RWPE2 (cell line): ENCODE results near the gene APOBEC3H.
"Not testable (repeated sequence)": the region's sequence is repeated elsewhere in the genome, so short reads cannot be mapped to it uniquely, and the experiment has no call there.

Experiments
- ATAC-seq: fragments of 200-7000 bp; cut with Tn5 transposase; 3 replicates; pipeline ENCODE4 v1.9.1; 2021; ENCODE audit warnings: low read depth
- DNase-seq: peaks from one replicate; pipeline ENCODE4 v3.0.0-alpha.2; 2020; ENCODE audit warnings: low spot score
- H3K27ac ChIP-seq: fragments of 450-650 bp; 2 replicates; pipeline ENCODE4 v1.5.1; 2017; ENCODE audit warnings: mild to moderate bottlenecking; ENCODE audit not compliant: poor library complexity, severe bottlenecking
- H3K27me3 ChIP-seq: fragments of 250-450 bp; sonication (Bioruptor Pico); 2 replicates; pipeline ENCODE4 v1.5.1; 2021; ENCODE audit warnings: mild to moderate bottlenecking, moderate library complexity; ENCODE audit not compliant: insufficient read depth, poor library complexity, severe bottlenecking
- H3K36me3 ChIP-seq: fragments of 250-450 bp; sonication (Bioruptor Pico); 2 replicates; pipeline ENCODE4 v1.5.1; 2020; ENCODE audit warnings: low read depth, mild to moderate bottlenecking, moderate library complexity
- H3K4me1 ChIP-seq: fragments of 250-450 bp; sonication (Bioruptor Pico); 2 replicates; pipeline ENCODE4 v1.5.1; 2021; ENCODE audit warnings: mild to moderate bottlenecking, moderate library complexity; ENCODE audit not compliant: insufficient read depth, poor library complexity, severe bottlenecking
- H3K4me3 ChIP-seq: fragments of 250-450 bp; sonication (Bioruptor Pico); 2 replicates; pipeline ENCODE4 v1.5.1; 2021; ENCODE audit warnings: mild to moderate bottlenecking, moderate library complexity; ENCODE audit not compliant: severe bottlenecking
- H3K9me3 ChIP-seq: fragments of 250-450 bp; sonication (Bioruptor Pico); 2 replicates; pipeline ENCODE4 v1.5.1; 2021; ENCODE audit warnings: mild to moderate bottlenecking, moderate library complexity; ENCODE audit not compliant: severe bottlenecking
- TF ChIP-seq, protein P1 (sequence below): fragments of 450-650 bp; IDR thresholded peaks from one replicate; pipeline ENCODE4 v1.5.1; 2017; ENCODE audit warnings: mild to moderate bottlenecking, moderate library complexity; ENCODE audit not compliant: poor library complexity, severe bottlenecking

APOBEC3H gene

DNA sequence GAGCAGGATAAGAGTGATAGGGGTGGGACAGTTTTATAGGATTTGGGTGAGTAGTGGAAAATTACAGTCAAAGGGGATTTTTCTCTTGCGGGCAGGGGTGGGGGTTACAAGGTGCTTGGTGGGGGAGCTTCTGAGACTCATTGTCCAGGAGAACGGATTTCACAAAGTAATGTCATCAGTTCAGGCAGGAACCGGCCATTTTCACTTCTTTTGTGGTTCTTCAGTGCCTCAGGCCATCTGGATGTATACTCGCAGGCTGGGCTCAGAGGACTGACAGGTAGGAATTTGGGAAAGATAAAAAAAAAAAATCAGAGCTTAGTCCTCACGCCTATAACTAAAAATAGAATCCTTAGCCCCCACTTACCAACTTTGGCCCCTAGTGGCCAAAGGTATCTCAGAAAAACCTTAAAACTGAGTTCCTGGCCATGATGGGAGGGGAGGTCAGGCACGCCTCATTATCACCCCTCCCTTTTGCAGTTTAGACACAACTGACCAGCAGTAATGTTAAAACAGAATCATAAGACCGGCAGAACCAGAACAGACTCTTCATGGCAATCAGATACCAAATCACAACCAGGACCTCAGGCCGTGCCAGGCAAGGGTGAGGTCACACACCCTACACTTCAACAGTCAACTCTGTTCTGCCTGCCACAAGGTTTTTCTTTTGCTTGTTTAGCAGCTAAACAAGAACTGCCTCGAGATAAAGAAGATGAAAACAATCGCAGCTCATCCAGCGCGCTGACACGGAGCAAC is 28.8 kb upstream of the APOBEC3H start:
- no peak for ATAC-seq
- TF ChIP-seq, protein P1, sequence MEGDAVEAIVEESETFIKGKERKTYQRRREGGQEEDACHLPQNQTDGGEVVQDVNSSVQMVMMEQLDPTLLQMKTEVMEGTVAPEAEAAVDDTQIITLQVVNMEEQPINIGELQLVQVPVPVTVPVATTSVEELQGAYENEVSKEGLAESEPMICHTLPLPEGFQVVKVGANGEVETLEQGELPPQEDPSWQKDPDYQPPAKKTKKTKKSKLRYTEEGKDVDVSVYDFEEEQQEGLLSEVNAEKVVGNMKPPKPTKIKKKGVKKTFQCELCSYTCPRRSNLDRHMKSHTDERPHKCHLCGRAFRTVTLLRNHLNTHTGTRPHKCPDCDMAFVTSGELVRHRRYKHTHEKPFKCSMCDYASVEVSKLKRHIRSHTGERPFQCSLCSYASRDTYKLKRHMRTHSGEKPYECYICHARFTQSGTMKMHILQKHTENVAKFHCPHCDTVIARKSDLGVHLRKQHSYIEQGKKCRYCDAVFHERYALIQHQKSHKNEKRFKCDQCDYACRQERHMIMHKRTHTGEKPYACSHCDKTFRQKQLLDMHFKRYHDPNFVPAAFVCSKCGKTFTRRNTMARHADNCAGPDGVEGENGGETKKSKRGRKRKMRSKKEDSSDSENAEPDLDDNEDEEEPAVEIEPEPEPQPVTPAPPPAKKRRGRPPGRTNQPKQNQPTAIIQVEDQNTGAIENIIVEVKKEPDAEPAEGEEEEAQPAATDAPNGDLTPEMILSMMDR, result no peak
- Histone ChIP-seq H3K9me3 (no peaks in the 10 kb centered on the region), H3K4me3 (no peak overlapping the region), H3K27me3 (no peaks in the 10 kb centered on the region), H3K4me1 (peaks cover 13% of the 10 kb centered on the region), H3K27ac (no peak overlapping the region), H3K36me3 (no peaks in the 10 kb centered on the region)
- no peak for DNase-seq

DNA sequence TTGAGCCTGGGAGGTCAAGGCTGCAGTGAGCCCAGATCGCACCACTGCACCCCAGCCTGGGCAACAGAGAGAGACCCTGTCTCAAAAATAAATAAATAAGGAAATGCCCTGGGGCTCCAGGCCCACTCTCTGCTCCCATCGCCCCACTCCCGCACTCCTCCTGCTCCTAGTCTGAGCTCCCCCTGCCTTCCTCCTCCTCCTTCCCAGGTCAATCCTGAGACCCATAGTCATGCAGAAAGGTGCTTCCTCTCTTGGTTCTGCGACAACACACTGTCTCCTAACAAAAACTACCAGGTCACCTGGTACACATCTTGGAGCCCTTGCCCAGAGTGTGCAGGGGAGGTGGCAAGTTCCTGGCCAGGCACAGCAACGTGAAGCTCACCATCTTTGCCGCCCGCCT is 26.9 kb upstream of the APOBEC3H start:
- Histone ChIP-seq H3K27ac (no peak overlapping the region), H3K4me3 (no peak overlapping the region), H3K4me1 (peaks cover 13% of the 10 kb centered on the region)

DNA sequence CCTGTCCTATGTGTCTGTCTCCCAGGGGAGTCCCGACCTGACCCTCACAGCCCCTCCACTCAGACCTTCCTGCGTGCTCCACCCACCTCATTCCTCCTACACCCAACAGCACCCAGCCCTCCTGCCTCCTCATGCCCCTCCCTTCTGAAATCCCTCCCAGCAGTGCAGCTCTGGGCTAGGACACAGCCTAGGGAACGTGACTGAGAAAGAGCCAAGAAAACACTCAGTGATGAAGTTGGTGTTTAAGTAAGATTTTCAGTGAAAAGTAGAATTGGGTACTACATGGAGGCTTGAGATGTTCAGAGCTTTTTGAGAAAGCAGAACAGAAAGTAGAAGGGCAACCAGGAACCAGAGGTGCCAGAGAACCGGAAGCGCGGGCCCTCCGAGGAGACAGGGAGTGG is 24.5 kb upstream of the APOBEC3H start:
- not testable (repeated sequence) for H3K9me3 ChIP-seq, ATAC-seq, H3K36me3 ChIP-seq, H3K4me3 ChIP-seq, H3K27me3 ChIP-seq, H3K4me1 ChIP-seq, DNase-seq, H3K27ac ChIP-seq

More for the DNA sequence above, 26.9 kb upstream of the APOBEC3H start:
- TF ChIP-seq, protein P1, result no peak
- Histone ChIP-seq H3K27me3 (no peaks in the 10 kb centered on the region), H3K36me3 (no peaks in the 10 kb centered on the region), H3K9me3 (no peaks in the 10 kb centered on the region)
- no peak for ATAC-seq
- DNase-seq, result no peak

DNA sequence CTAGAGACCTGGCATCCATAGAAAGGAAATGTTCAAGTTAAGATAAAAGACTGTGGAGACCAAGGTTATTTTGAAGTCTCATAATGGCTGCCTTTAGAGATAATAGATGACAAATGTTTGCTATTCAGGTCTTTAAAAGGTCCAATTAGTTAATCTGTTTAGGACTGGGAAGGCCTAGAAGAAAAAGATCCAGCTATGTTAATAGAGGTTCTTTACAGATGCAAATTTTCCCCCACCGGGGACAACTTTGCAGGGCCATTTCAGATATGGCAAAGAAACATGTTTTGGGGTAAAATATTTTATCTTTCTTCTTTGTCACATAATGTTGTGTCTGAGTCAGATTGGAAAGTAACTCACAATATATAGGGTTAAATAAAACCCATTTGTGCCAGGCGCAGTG is 23.1 kb upstream of the APOBEC3H start:
- H3K4me1 ChIP-seq, result no peaks in the 10 kb centered on the region
- TF ChIP-seq, protein P1, result no peak
- ATAC-seq (no peak), DNase-seq (no peak)
- H3K4me3 ChIP-seq, result no peak overlapping the region
- H3K27ac ChIP-seq, result no peak overlapping the region
- no peaks in the 10 kb centered on the region for H3K9me3 ChIP-seq
- no peaks in the 10 kb centered on the region for H3K36me3 ChIP-seq
- no peaks in the 10 kb centered on the region for H3K27me3 ChIP-seq

DNA sequence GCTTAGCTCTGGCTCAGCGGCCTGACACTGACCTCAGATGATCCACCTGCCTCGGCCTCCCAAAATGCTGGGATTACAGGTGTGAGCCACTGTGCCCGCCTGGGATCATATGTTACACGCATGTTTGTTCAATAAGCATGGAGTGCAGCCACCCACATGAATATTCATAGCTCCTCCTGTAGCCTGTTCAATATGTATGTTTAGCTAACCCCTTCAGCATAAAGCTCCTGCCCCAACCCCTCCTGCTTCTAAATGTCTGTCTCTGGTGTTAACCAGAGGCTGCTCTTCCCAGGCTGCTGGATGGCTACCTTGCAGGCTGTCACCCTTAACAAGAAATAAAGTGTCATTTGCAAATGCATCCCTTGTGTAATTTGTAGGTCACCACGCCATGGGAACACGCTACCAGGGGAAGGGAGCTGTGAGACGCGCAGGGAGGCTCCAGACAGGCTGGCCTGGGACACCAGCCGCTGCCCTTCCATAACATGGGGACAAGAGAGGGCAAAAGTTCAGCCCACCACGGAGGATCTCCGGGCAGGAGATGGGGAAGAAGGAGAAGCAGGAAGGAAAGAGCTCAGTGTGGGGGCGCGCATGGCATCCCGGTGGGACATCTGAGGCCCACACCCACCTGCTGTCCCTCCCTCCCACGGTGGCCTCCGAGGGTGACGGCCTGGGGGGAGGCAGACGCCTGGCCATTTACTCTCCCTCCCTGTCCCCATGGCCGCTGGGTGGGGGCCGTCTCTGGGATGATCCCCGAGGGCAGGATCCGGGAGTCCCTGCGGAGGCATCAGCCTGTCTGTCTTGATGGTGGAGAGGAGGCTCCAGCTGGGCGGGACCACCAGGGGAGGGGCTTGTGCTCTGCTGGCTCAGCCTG is 20.7 kb upstream of the APOBEC3H start:
- H3K27me3 ChIP-seq, H3K27ac ChIP-seq, H3K4me1 ChIP-seq, H3K36me3 ChIP-seq, H3K9me3 ChIP-seq, H3K4me3 ChIP-seq, DNase-seq: not testable (repeated sequence)
- ATAC-seq, result peak; percentile 91; the same call in 2 of the 3 replicates

DNA sequence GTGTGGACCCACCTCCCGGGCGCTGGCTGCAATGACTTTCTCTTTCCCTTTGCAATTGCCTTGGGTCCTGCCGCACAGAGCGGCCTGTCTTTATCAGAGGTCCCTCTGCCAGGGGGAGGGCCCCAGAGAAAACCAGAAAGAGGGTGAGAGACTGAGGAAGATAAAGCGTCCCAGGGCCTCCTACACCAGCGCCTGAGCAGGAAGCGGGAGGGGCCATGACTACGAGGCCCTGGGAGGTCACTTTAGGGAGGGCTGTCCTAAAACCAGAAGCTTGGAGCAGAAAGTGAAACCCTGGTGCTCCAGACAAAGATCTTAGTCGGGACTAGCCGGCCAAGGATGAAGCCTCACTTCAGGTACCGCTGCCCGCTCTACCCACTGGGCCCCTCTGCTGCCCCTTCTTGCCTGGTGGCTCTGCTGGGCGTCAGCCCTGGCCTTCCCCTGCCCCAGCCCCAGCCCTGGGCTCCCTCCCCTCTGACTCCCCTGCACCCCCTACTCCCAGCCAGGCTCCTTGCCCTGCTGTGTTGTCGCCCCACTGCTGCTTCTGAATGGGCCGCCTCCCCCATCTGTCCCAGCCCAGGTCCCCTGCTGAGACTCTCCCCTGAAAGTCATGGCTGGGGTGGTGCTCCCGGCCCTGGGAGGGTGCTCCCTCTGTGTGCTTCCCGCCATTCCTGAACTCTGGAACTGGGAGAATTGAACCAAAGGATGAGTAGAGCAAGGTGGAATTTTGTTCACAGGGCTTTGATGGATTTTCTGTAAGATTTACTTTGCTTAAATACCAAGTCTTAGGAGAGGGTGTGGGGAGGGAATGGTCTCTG is 19.8 kb upstream of the APOBEC3H start, which contains the start of gene APOBEC3G:
TSS of gene APOBEC3G (plus strand) at position 250 of the 815 bp plus-strand sequence. CDS start at position 337, 87 bp downstream.
- H3K36me3 ChIP-seq, H3K9me3 ChIP-seq, H3K27ac ChIP-seq, H3K27me3 ChIP-seq, H3K4me1 ChIP-seq, DNase-seq: not testable (repeated sequence)
- peak within 1 kb of the TSS; percentile 16 for H3K4me3 ChIP-seq
- peak; percentile 69 for ATAC-seq

DNA sequence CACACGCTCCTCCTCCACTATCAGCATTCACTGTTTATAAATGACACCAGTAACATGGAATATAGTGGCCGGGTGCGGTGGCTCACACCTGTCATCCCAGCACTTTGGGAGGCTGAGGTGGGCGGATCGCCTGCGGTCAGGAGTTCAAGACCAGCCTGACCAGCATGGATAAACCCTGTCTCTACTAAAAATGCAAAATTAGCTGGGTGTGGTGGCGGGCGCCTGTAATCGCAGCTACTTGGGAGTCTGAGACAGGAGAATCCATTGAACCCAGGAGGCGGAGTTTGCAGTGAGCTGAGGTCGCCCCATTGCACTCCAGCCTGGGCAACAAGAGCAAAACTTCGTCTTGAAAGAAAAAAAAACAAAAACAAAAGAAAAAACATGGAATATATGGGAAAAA is 19.1 kb upstream of the APOBEC3H start:
- not testable (repeated sequence) for DNase-seq, H3K27me3 ChIP-seq, H3K4me3 ChIP-seq, H3K9me3 ChIP-seq, H3K36me3 ChIP-seq, H3K4me1 ChIP-seq, H3K27ac ChIP-seq, ATAC-seq
